ENCODE measurements around the gene CD200R1L. TPM values are rescaled to one million over a fixed set of nuclear protein-coding genes. Genes with fewer than 3 reads are reported as not detected.

The CD200R1L gene
- polyA plus RNA-seq, 4 donors, result not detected

GRCh38 chr3:112848196-112848595 is 1.5 kb upstream of the CD200R1L start:
- Histone ChIP-seq H3K36me3 (ENCODE audit: control insufficient read depth in 3 of 3, insufficient read depth in 2 of 3, low read depth in 1 of 3, low read length in 3 of 3) (no peaks in the 10 kb centered on the region), H3K4me1 (ENCODE audit: control insufficient read depth in 3 of 3, insufficient read depth in 2 of 3, low read depth in 1 of 3, low read length in 2 of 3) (no peaks in the 10 kb centered on the region), H3K27ac (ENCODE audit: low read depth in 1 of 3, low read length in 2 of 3) (peak overlapping the region in 2 of 3 donors; percentile 29 to 41), H3K27me3 (ENCODE audit: control insufficient read depth in 3 of 3, insufficient read depth in 3 of 3, low read length in 3 of 3) (peaks cover 0 to 4% (median 0%) of the 10 kb centered on the region in 3 donors), H3K9me3 (ENCODE audit: control insufficient read depth in 2 of 2, insufficient read depth in 1 of 2, low read depth in 1 of 2, low read length in 1 of 2) (peaks cover 0 to 11% of the 10 kb centered on the region in 2 donors), H3K4me3 (ENCODE audit: low read depth in 1 of 3, low read length in 3 of 3) (no peak overlapping the region)
- peak in 1 of 2 donors; percentile 23 for DNase-seq
- WGBS, 3 donors, result 21 to 43% (median 28%) methylated on average over 3 of the region's 3 CpGs
- no peak for FAIRE-seq

DNA sequence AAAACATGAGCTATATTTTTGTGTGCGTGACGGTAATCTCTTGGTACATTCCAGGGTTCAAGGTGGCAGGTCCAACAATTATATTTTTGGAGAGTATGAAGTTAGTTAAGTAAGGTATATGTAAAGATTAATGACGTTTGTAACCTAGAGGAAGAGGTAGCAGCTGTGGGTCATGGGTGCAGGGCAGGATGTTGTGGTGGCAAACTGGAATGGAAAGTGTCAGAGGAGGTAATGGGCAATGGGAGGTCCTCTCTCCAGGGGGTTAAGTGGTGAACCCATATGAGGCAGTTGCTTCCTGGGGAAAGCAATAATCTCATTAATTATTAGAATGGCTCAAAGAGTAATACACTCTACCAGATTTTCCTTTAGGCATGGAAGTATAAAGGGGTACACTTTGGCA is 1.0 kb upstream of the CD200R1L start:
- DNase-seq (peak in 1 of 2 donors; percentile 60), FAIRE-seq (no peak)
- H3K36me3 ChIP-seq (ENCODE audit: control insufficient read depth in 3 of 3, insufficient read depth in 2 of 3, low read depth in 1 of 3, low read length in 3 of 3), result no peaks in the 10 kb centered on the region
- H3K4me1 ChIP-seq (ENCODE audit: control insufficient read depth in 3 of 3, insufficient read depth in 2 of 3, low read depth in 1 of 3, low read length in 2 of 3), result no peaks in the 10 kb centered on the region
- WGBS, 3 donors, result 75 to 84% (median 75%) methylated on average over 3 of the region's 3 CpGs
- H3K27ac ChIP-seq (ENCODE audit: low read depth in 1 of 3, low read length in 2 of 3), result peak overlapping the region in 1 of 3 donors; percentile 41
- H3K4me3 ChIP-seq (ENCODE audit: low read depth in 1 of 3, low read length in 3 of 3), result no peak overlapping the region
- peaks cover 0 to 4% (median 0%) of the 10 kb centered on the region in 3 donors for H3K27me3 ChIP-seq (ENCODE audit: control insufficient read depth in 3 of 3, insufficient read depth in 3 of 3, low read length in 3 of 3)
- peaks cover 0 to 13% of the 10 kb centered on the region in 2 donors for H3K9me3 ChIP-seq (ENCODE audit: control insufficient read depth in 2 of 2, insufficient read depth in 1 of 2, low read depth in 1 of 2, low read length in 1 of 2)

GRCh38 chr3:112845772-112846171 is 892 bp downstream of the CD200R1L start:
- Histone ChIP-seq H3K9me3 (ENCODE audit: control insufficient read depth in 2 of 2, insufficient read depth in 1 of 2, low read depth in 1 of 2, low read length in 1 of 2) (peaks cover 0 to 19% of the 10 kb centered on the region in 2 donors), H3K27me3 (ENCODE audit: control insufficient read depth in 3 of 3, insufficient read depth in 3 of 3, low read length in 3 of 3) (peaks cover 0 to 4% (median 0%) of the 10 kb centered on the region in 3 donors), H3K4me1 (ENCODE audit: control insufficient read depth in 3 of 3, insufficient read depth in 2 of 3, low read depth in 1 of 3, low read length in 2 of 3) (no peaks in the 10 kb centered on the region), H3K27ac (ENCODE audit: low read depth in 1 of 3, low read length in 2 of 3) (no peak overlapping the region), H3K4me3 (ENCODE audit: low read depth in 1 of 3, low read length in 3 of 3) (no peak overlapping the region), H3K36me3 (ENCODE audit: control insufficient read depth in 3 of 3, insufficient read depth in 2 of 3, low read depth in 1 of 3, low read length in 3 of 3) (no peaks in the 10 kb centered on the region)
- DNase-seq, result no peak
- 21 to 67% (median 36%) methylated on average over 1 of the region's 1 CpG for WGBS, 3 donors
- FAIRE-seq, result no peak

DNA sequence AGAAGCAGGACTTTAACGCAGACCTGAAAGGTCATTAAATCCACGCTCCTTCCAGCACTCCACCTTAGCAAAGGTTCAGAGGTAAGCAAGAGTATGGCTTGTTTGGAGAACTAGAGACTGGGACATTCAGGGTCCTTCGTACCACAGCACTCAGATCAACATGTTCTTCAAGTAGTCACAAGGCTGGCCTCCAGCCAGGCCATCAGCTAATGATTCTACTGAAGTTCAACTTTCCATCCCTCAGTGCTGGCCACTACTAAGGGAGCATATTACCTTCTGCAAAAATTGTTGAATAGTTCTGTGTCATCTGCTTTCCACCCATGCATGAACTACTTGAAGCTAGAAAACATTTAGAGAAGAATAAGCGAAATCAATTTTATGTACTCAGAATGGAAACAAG is 17.6 kb downstream of the CD200R1L start:
- Histone ChIP-seq H3K36me3 (ENCODE audit: control insufficient read depth in 3 of 3, insufficient read depth in 2 of 3, low read depth in 1 of 3, low read length in 3 of 3) (no peaks in the 10 kb centered on the region), H3K27me3 (ENCODE audit: control insufficient read depth in 3 of 3, insufficient read depth in 3 of 3, low read length in 3 of 3) (no peaks in the 10 kb centered on the region), H3K4me1 (ENCODE audit: control insufficient read depth in 3 of 3, insufficient read depth in 2 of 3, low read depth in 1 of 3, low read length in 2 of 3) (no peaks in the 10 kb centered on the region), H3K4me3 (ENCODE audit: low read depth in 1 of 3, low read length in 3 of 3) (no peak overlapping the region), H3K27ac (ENCODE audit: low read depth in 1 of 3, low read length in 2 of 3) (no peak overlapping the region), H3K9me3 (ENCODE audit: control insufficient read depth in 2 of 2, insufficient read depth in 1 of 2, low read depth in 1 of 2, low read length in 1 of 2) (no peaks in the 10 kb centered on the region)
- DNase-seq, result no peak
- WGBS, 3 donors, result 75 to 83% (median 82%) methylated on average over 4 of the region's 4 CpGs
- FAIRE-seq, result no peak

GRCh38 chr3:112822064-112823055 is 24.3 kb downstream of the CD200R1L start:
- no peaks in the 10 kb centered on the region for H3K36me3 ChIP-seq (ENCODE audit: control insufficient read depth in 3 of 3, insufficient read depth in 2 of 3, low read depth in 1 of 3, low read length in 3 of 3)
- WGBS, 3 donors, result 38 to 50% (median 49%) methylated on average over 3 of the region's 3 CpGs
- DNase-seq (peak in 1 of 2 donors; percentile 11), FAIRE-seq (no peak)
- H3K27me3 ChIP-seq (ENCODE audit: control insufficient read depth in 3 of 3, insufficient read depth in 3 of 3, low read length in 3 of 3), result no peaks in the 10 kb centered on the region
- no peak overlapping the region for H3K27ac ChIP-seq (ENCODE audit: low read depth in 1 of 3, low read length in 2 of 3)
- H3K4me3 ChIP-seq (ENCODE audit: low read depth in 1 of 3, low read length in 3 of 3), result no peak overlapping the region
- no peaks in the 10 kb centered on the region for H3K9me3 ChIP-seq (ENCODE audit: control insufficient read depth in 2 of 2, insufficient read depth in 1 of 2, low read depth in 1 of 2, low read length in 1 of 2)
- H3K4me1 ChIP-seq (ENCODE audit: control insufficient read depth in 3 of 3, insufficient read depth in 2 of 3, low read depth in 1 of 3, low read length in 2 of 3), result no peaks in the 10 kb centered on the region

- Histone ChIP-seq H3K27me3 (ENCODE audit: control insufficient read depth in 3 of 3, insufficient read depth in 3 of 3, low read length in 3 of 3) (no peaks in the 10 kb centered on the region), H3K27ac (ENCODE audit: low read depth in 1 of 3, low read length in 2 of 3) (no peak overlapping the region), H3K9me3 (ENCODE audit: control insufficient read depth in 2 of 2, insufficient read depth in 1 of 2, low read depth in 1 of 2, low read length in 1 of 2) (no peaks in the 10 kb centered on the region), H3K4me1 (ENCODE audit: control insufficient read depth in 3 of 3, insufficient read depth in 2 of 3, low read depth in 1 of 3, low read length in 2 of 3) (peaks cover 0 to 3% (median 0%) of the 10 kb centered on the region in 3 donors), H3K4me3 (ENCODE audit: low read depth in 1 of 3, low read length in 3 of 3) (no peak overlapping the region), H3K36me3 (ENCODE audit: control insufficient read depth in 3 of 3, insufficient read depth in 2 of 3, low read depth in 1 of 3, low read length in 3 of 3) (no peaks in the 10 kb centered on the region)
- 58 to 89% (median 81%) methylated on average over 1 of the region's 1 CpG for WGBS, 3 donors
- no peak for DNase-seq
- no peak for FAIRE-seq
These were observed 28.4 kb downstream of the CD200R1L start for GRCh38 chr3:112818289-112818688.

- 37 to 45% (median 40%) methylated on average over 3 of the region's 3 CpGs for WGBS, 3 donors
- Histone ChIP-seq H3K36me3 (ENCODE audit: control insufficient read depth in 3 of 3, insufficient read depth in 2 of 3, low read depth in 1 of 3, low read length in 3 of 3) (no peaks in the 10 kb centered on the region), H3K4me1 (ENCODE audit: control insufficient read depth in 3 of 3, insufficient read depth in 2 of 3, low read depth in 1 of 3, low read length in 2 of 3) (peaks cover 0 to 3% (median 0%) of the 10 kb centered on the region in 3 donors), H3K27ac (ENCODE audit: low read depth in 1 of 3, low read length in 2 of 3) (no peak overlapping the region), H3K9me3 (ENCODE audit: control insufficient read depth in 2 of 2, insufficient read depth in 1 of 2, low read depth in 1 of 2, low read length in 1 of 2) (no peaks in the 10 kb centered on the region), H3K4me3 (ENCODE audit: low read depth in 1 of 3, low read length in 3 of 3) (no peak overlapping the region), H3K27me3 (ENCODE audit: control insufficient read depth in 3 of 3, insufficient read depth in 3 of 3, low read length in 3 of 3) (no peaks in the 10 kb centered on the region)
- FAIRE-seq (no peak), DNase-seq (no peak)
These were observed 28.9 kb downstream of the CD200R1L start for GRCh38 chr3:112817797-112818196.

DNA sequence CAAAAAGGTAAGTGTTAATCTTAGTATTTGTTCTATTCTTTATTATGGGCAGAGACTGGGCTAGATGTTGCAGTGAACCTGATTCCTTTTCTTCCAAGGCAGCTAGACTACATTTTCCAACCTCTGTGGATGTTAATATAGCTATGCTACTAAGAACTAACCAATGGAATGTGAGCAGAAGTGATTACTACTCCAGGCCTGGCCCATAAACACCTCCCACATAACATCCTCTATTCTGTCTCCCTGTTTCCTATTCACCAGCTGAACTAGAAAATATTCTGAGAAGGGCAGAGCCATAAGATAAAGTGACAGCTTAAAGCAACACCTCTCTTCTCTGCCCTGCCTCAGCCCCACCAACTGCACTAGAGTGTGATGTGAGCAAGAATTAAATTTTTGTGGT is 29.4 kb downstream of the CD200R1L start:
- FAIRE-seq, result no peak
- no peak for DNase-seq

More for the DNA sequence above, 29.4 kb downstream of the CD200R1L start:
- Histone ChIP-seq H3K9me3 (ENCODE audit: control insufficient read depth in 2 of 2, insufficient read depth in 1 of 2, low read depth in 1 of 2, low read length in 1 of 2) (no peaks in the 10 kb centered on the region), H3K27ac (ENCODE audit: low read depth in 1 of 3, low read length in 2 of 3) (no peak overlapping the region), H3K4me1 (ENCODE audit: control insufficient read depth in 3 of 3, insufficient read depth in 2 of 3, low read depth in 1 of 3, low read length in 2 of 3) (peaks cover 0 to 3% (median 0%) of the 10 kb centered on the region in 3 donors), H3K4me3 (ENCODE audit: low read depth in 1 of 3, low read length in 3 of 3) (no peak overlapping the region), H3K27me3 (ENCODE audit: control insufficient read depth in 3 of 3, insufficient read depth in 3 of 3, low read length in 3 of 3) (no peaks in the 10 kb centered on the region), H3K36me3 (ENCODE audit: control insufficient read depth in 3 of 3, insufficient read depth in 2 of 3, low read depth in 1 of 3, low read length in 3 of 3) (no peaks in the 10 kb centered on the region)
